KMS-11 (cell line): Measurements from ENCODE around the gene RUSC1.
A peak's percentile ranks its signal among the peaks of the same experiment; 100 is the strongest.

Experiments used
- H2AFZ ChIP-seq: fragments of 200-600 bp; sonication (generic); 2 replicates; pipeline ENCODE4 v1.6.1; 2016; ENCODE audit warnings: antibody characterized with exemption, mixed run types, low read depth
- H3K27ac ChIP-seq: fragments of 200-600 bp; sonication (generic); 2 replicates; pipeline ENCODE4 v1.6.1; 2016; ENCODE audit warnings: mild to moderate bottlenecking, mixed run types
- H3K27me3 ChIP-seq: fragments of 200-600 bp; sonication (generic); 2 replicates; pipeline ENCODE4 v1.6.1; 2017; ENCODE audit warnings: mild to moderate bottlenecking, low read depth, mixed run types, moderate library complexity; ENCODE audit not compliant: insufficient read depth
- H3K36me3 ChIP-seq: fragments of 200-600 bp; sonication (generic); 2 replicates; pipeline ENCODE4 v1.6.1; 2017; ENCODE audit warnings: mild to moderate bottlenecking, mixed run types; ENCODE audit not compliant: insufficient read depth
- H3K4me1 ChIP-seq: fragments of 200-600 bp; sonication (generic); 2 replicates; pipeline ENCODE4 v1.6.1; 2016; ENCODE audit warnings: mild to moderate bottlenecking, low read depth, mixed run types; ENCODE audit not compliant: poor library complexity, severe bottlenecking
- H3K4me2 ChIP-seq: fragments of 200-600 bp; sonication (generic); 2 replicates; pipeline ENCODE4 v1.7.0; 2016; ENCODE audit warnings: mild to moderate bottlenecking, mixed run types
- H3K4me3 ChIP-seq: fragments of 200-600 bp; sonication (generic); IDR thresholded peaks from 2 replicates; pipeline ENCODE4 v1.6.1; 2017; ENCODE audit warnings: low read depth, low read length, mixed read lengths; ENCODE audit not compliant: insufficient read depth
- H3K79me2 ChIP-seq: fragments of 200-600 bp; sonication (generic); 2 replicates; pipeline ENCODE4 v1.6.1; 2016; ENCODE audit warnings: low read depth, mixed run types; ENCODE audit not compliant: insufficient read depth
- H3K9ac ChIP-seq: fragments of 200-600 bp; sonication (generic); 2 replicates; pipeline ENCODE4 v1.6.1; 2016; ENCODE audit warnings: mild to moderate bottlenecking, mixed run types
- H4K20me1 ChIP-seq: fragments of 200-600 bp; sonication (generic); 2 replicates; pipeline ENCODE4 v1.6.1; 2016; ENCODE audit warnings: mild to moderate bottlenecking, mixed run types; ENCODE audit not compliant: insufficient read depth
- TF ChIP-seq, protein P1 (sequence below): fragments of 200-600 bp; sonication (generic); conservative IDR thresholded peaks from 2 replicates; pipeline ENCODE4 v1.6.1; 2017; ENCODE audit warnings: low read depth, mild to moderate bottlenecking, antibody characterized with exemption, low read length, moderate library complexity, mixed read lengths

The RUSC1 gene

DNA sequence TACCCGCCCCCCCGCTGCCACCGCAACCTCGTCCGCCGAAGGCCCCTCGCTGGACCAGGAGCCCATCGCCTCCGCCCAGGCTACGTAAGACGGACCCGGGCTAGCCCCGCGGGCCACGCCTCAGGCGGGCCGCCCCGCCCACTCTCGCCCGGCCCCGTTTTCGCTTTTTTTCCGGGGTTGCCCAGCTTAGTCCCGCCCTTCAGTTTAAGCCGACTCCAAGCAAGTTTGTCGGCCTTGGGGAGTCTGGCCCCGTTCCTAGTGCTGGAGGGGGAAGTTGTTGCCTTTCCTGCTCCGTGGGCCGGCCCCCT, 3.0 kb downstream of the RUSC1 start:
- Histone ChIP-seq H3K27me3 (no peaks in the 10 kb centered on the region), H3K9ac (peak overlapping the region; percentile 63), H4K20me1 (no peaks in the 10 kb centered on the region), H3K4me3 (peak overlapping the region; percentile 97), H3K36me3 (no peaks in the 10 kb centered on the region), H3K79me2 (no peaks in the 10 kb centered on the region), H2AFZ (peak overlapping the region; percentile 84), H3K27ac (peak overlapping the region; percentile 55), H3K4me2 (peak overlapping the region; percentile 85), H3K4me1 (peaks cover 20% of the 10 kb centered on the region)
- TF ChIP-seq, protein P1, sequence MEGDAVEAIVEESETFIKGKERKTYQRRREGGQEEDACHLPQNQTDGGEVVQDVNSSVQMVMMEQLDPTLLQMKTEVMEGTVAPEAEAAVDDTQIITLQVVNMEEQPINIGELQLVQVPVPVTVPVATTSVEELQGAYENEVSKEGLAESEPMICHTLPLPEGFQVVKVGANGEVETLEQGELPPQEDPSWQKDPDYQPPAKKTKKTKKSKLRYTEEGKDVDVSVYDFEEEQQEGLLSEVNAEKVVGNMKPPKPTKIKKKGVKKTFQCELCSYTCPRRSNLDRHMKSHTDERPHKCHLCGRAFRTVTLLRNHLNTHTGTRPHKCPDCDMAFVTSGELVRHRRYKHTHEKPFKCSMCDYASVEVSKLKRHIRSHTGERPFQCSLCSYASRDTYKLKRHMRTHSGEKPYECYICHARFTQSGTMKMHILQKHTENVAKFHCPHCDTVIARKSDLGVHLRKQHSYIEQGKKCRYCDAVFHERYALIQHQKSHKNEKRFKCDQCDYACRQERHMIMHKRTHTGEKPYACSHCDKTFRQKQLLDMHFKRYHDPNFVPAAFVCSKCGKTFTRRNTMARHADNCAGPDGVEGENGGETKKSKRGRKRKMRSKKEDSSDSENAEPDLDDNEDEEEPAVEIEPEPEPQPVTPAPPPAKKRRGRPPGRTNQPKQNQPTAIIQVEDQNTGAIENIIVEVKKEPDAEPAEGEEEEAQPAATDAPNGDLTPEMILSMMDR: no peak

DNA sequence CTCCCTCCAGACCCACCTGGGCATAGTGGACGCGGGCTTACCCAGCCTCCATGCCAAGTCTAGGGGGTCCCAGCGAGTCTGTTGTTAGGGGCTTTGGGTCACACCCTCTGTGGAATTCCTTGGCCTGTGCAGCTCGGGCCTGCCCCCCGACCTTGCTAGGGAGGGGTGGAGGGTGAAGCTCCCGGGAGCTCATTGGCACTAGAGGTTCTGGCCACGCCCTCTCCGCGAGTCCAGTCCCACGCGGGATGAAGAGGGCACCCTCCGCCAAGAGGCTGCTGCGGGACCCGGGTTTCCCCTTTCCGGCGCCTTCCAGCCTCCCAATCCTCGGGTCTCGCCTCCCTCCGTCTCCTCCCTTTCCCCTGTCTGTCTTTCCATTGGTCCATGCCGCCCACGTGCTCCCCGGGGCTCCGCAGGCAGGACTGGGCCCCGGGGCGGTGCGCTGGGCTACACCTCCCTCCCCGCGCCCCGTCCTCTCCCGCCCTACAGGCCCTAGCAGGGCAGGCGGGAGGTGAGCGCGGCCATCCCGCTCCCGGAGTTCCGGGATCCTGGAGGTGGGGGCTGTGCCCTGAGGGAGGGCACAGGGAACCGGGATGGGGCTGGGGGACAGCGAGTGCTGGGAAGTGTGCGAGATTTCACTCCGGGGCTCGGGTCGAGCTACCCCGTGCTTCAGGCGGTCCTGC, 3.5 kb downstream of the RUSC1 start:
- Histone ChIP-seq H3K9ac (peak overlapping the region; percentile 63), H3K36me3 (no peaks in the 10 kb centered on the region), H3K4me1 (peaks cover 20% of the 10 kb centered on the region), H3K27me3 (no peaks in the 10 kb centered on the region), H3K4me2 (peak overlapping the region; percentile 85), H2AFZ (peak overlapping the region; percentile 84), H3K4me3 (peak overlapping the region; percentile 97), H3K27ac (peak overlapping the region; percentile 55), H3K79me2 (no peaks in the 10 kb centered on the region), H4K20me1 (no peaks in the 10 kb centered on the region)
- TF ChIP-seq, protein P1: no peak

DNA sequence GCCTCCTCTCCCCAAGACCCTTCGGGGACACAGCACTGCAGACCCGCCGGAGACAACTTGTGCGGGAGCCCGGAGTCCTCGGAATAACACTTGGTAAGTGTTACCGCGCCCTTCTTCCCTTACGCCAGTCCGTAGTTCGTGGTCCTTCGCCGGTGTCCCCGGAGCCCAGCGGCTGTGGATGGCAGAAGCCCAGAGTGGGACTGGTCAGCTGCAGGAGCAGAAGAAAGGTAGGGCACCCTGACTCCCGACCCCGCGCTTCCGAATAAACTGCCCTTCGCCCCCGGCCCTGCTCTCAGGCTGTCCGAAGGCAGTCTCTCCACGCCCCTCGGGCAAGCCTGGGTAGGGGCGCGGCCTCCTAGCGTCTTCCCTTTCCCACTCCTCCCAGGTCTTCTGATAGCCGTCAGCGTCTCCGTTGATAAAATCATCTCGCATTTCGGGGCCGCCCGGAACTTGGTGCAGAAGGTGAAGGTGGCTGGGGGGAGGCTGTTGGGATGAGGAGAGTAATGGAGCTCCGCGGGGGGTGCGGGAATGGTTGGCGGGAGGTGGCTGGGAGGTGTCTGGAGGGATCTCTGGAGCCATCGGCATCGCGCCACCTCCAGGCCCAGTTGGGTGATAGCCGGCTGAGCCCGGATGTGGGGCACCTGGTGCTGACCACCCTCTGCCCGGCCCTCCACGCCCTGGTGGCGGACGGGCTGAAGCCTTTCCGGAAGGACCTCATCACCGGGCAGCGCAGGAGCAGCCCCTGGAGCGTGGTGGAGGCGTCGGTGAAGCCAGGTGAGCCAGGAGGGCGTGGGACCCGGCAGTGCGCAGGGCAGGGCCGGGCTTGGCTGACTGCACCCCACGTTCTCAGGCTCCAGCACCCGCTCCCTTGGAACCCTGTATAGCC, 4.3 kb downstream of the RUSC1 start:
- Histone ChIP-seq H3K4me2 (peak overlapping the region; percentile 85), H3K4me3 (no peak overlapping the region), H3K36me3 (no peaks in the 10 kb centered on the region; the same call in 1 of the 2 replicates), H3K27me3 (no peaks in the 10 kb centered on the region), H4K20me1 (no peaks in the 10 kb centered on the region; the same call in 1 of the 2 replicates), H3K4me1 (peaks cover 20% of the 10 kb centered on the region), H3K27ac (no peak overlapping the region), H3K9ac (peak overlapping the region; percentile 63; the same call in 1 of the 2 replicates), H3K79me2 (no peaks in the 10 kb centered on the region), H2AFZ (peak overlapping the region; percentile 84)
- TF ChIP-seq, protein P1: no peak

DNA sequence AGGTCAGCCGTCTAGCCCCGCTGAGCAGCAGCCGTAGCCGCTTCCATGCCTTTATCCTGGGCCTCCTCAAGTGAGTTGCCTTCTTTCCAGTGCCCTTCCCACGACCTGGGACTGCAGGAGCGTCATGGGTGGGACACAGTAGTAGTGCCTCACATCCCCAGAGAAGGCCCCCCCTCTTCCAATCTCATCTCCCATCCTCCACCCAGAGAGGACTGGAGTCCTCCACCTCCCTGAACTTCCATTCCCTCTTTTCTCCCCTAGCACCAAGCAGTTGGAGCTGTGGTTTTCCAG, 4.9 kb downstream of the RUSC1 start:
- H4K20me1 ChIP-seq: no peaks in the 10 kb centered on the region; the same call in 1 of the 2 replicates
- no peak overlapping the region for H3K9ac ChIP-seq
- no peaks in the 10 kb centered on the region; the same call in 1 of the 2 replicates for H3K36me3 ChIP-seq
- H3K27ac ChIP-seq: no peak overlapping the region
- no peak overlapping the region for H3K4me3 ChIP-seq
- no peaks in the 10 kb centered on the region for H3K27me3 ChIP-seq
- H3K4me1 ChIP-seq: peaks cover 20% of the 10 kb centered on the region
- TF ChIP-seq, protein P1: no peak
- H2AFZ ChIP-seq: no peak overlapping the region
- no peak overlapping the region for H3K4me2 ChIP-seq
- no peaks in the 10 kb centered on the region for H3K79me2 ChIP-seq
